T-helper 1 cell treated with Interleukin-12 subunit alpha and Interleukin-12 subunit beta and Interleukin-4 antibody, amounts not matched to agents 30 μg/mL and 1 μg/mL, for 36 hours (primary cell): Measurements from ENCODE around the gene SPECC1.
"Not testable (repeated sequence)": the region's sequence is repeated elsewhere in the genome, so short reads cannot be mapped to it uniquely, and the experiment has no call there.

Experiments
- H3K27ac Mint-ChIP-seq: one replicate; pipeline ENCODE4 v1.8.0; 2021; ENCODE audit warnings: mild to moderate bottlenecking, mixed read lengths
- H3K27me3 Mint-ChIP-seq: one replicate; pipeline ENCODE4 v1.8.0; 2021; ENCODE audit warnings: low read depth, mixed read lengths
- H3K36me3 Mint-ChIP-seq: one replicate; pipeline ENCODE4 v1.8.0; 2021; ENCODE audit warnings: low read depth, mixed read lengths
- H3K4me1 Mint-ChIP-seq: one replicate; pipeline ENCODE4 v1.8.0; 2021; ENCODE audit warnings: low read depth, mixed read lengths
- H3K4me3 Mint-ChIP-seq: one replicate; pipeline ENCODE4 v1.8.0; 2021; ENCODE audit warnings: mild to moderate bottlenecking, moderate library complexity, mixed read lengths
- H3K9me3 Mint-ChIP-seq: one replicate; pipeline ENCODE4 v1.8.0; 2021; ENCODE audit warnings: mixed read lengths

The SPECC1 gene

GRCh38 chr17:20257798-20258197, 248.6 kb downstream of the SPECC1 start:
- no peak overlapping the region for H3K27ac Mint-ChIP-seq
- H3K27me3 Mint-ChIP-seq: no peaks in the 10 kb centered on the region
- no peak overlapping the region for H3K4me3 Mint-ChIP-seq
- peaks cover 20% of the 10 kb centered on the region for H3K36me3 Mint-ChIP-seq
- H3K4me1 Mint-ChIP-seq: peaks cover 37% of the 10 kb centered on the region
- H3K9me3 Mint-ChIP-seq: peaks cover 18% of the 10 kb centered on the region

GRCh38 chr17:20259668-20260067, 250.5 kb downstream of the SPECC1 start:
- no peaks in the 10 kb centered on the region for H3K27me3 Mint-ChIP-seq

GRCh38 chr17:20260268-20260667, 251.1 kb downstream of the SPECC1 start:
- Mint-ChIP-seq H3K27ac (no peak overlapping the region), H3K27me3 (no peaks in the 10 kb centered on the region), H3K4me3 (no peak overlapping the region), H3K4me1 (peaks cover 22% of the 10 kb centered on the region), H3K9me3 (peaks cover 18% of the 10 kb centered on the region), H3K36me3 (peaks cover 19% of the 10 kb centered on the region)

More at GRCh38 chr17:20259668-20260067, 250.5 kb downstream of the SPECC1 start:
- no peak overlapping the region for H3K27ac Mint-ChIP-seq
- no peak overlapping the region for H3K4me3 Mint-ChIP-seq
- H3K9me3 Mint-ChIP-seq: peaks cover 18% of the 10 kb centered on the region
- H3K4me1 Mint-ChIP-seq: peaks cover 27% of the 10 kb centered on the region
- peaks cover 19% of the 10 kb centered on the region for H3K36me3 Mint-ChIP-seq

- Mint-ChIP-seq H3K4me3 (peak overlapping the region; percentile 18), H3K27me3 (no peaks in the 10 kb centered on the region), H3K9me3 (peaks cover 15% of the 10 kb centered on the region), H3K27ac (peak overlapping the region; percentile 52), H3K36me3 (peaks cover 15% of the 10 kb centered on the region), H3K4me1 (peaks cover 25% of the 10 kb centered on the region)
Observed at GRCh38 chr17:20262226-20263114, 253.3 kb downstream of the SPECC1 start.

- Mint-ChIP-seq H3K4me1 (peaks cover 28% of the 10 kb centered on the region), H3K4me3 (peak overlapping the region; percentile 18), H3K27ac (peak overlapping the region; percentile 36)
- not testable (repeated sequence) for H3K27me3 Mint-ChIP-seq, H3K9me3 Mint-ChIP-seq, H3K36me3 Mint-ChIP-seq
Observed at GRCh38 chr17:20263115-20263433, 253.9 kb downstream of the SPECC1 start.

- H3K36me3 Mint-ChIP-seq: peaks cover 4% of the 10 kb centered on the region
- H3K4me1 Mint-ChIP-seq: peaks cover 24% of the 10 kb centered on the region
- H3K9me3 Mint-ChIP-seq: peaks cover 4% of the 10 kb centered on the region
- H3K27me3 Mint-ChIP-seq: no peaks in the 10 kb centered on the region
- no peak overlapping the region for H3K4me3 Mint-ChIP-seq
- no peak overlapping the region for H3K27ac Mint-ChIP-seq
Observed at GRCh38 chr17:20263595-20263994, 254.4 kb downstream of the SPECC1 start.

GRCh38 chr17:20264996-20265395, 255.8 kb downstream of the SPECC1 start:
- no peaks in the 10 kb centered on the region for H3K36me3 Mint-ChIP-seq
- no peak overlapping the region for H3K4me3 Mint-ChIP-seq
- H3K27ac Mint-ChIP-seq: no peak overlapping the region
- H3K27me3 Mint-ChIP-seq: no peaks in the 10 kb centered on the region
- peaks cover 25% of the 10 kb centered on the region for H3K4me1 Mint-ChIP-seq
- no peaks in the 10 kb centered on the region for H3K9me3 Mint-ChIP-seq

GRCh38 chr17:20266806-20267458, 257.8 kb downstream of the SPECC1 start:
- H3K27ac Mint-ChIP-seq: no peak overlapping the region
- H3K9me3 Mint-ChIP-seq: no peaks in the 10 kb centered on the region
- peaks cover 35% of the 10 kb centered on the region for H3K4me1 Mint-ChIP-seq
- H3K36me3 Mint-ChIP-seq: peaks cover 2% of the 10 kb centered on the region
- H3K4me3 Mint-ChIP-seq: no peak overlapping the region
- no peaks in the 10 kb centered on the region for H3K27me3 Mint-ChIP-seq

GRCh38 chr17:20267459-20267842, 258.3 kb downstream of the SPECC1 start:
- Mint-ChIP-seq H3K36me3 (peaks cover 2% of the 10 kb centered on the region), H3K4me1 (peaks cover 35% of the 10 kb centered on the region), H3K27me3 (no peaks in the 10 kb centered on the region), H3K4me3 (no peak overlapping the region), H3K27ac (no peak overlapping the region), H3K9me3 (no peaks in the 10 kb centered on the region)

GRCh38 chr17:20270369-20270768, 261.2 kb downstream of the SPECC1 start:
- Mint-ChIP-seq H3K36me3 (peaks cover 2% of the 10 kb centered on the region), H3K27ac (no peak overlapping the region), H3K4me3 (no peak overlapping the region), H3K4me1 (peaks cover 47% of the 10 kb centered on the region), H3K9me3 (no peaks in the 10 kb centered on the region), H3K27me3 (no peaks in the 10 kb centered on the region)

GRCh38 chr17:20271011-20271610, 262.0 kb downstream of the SPECC1 start:
- Mint-ChIP-seq H3K4me1 (peaks cover 54% of the 10 kb centered on the region), H3K4me3 (peak overlapping the region; percentile 28), H3K9me3 (no peaks in the 10 kb centered on the region), H3K27me3 (no peaks in the 10 kb centered on the region), H3K36me3 (peaks cover 2% of the 10 kb centered on the region), H3K27ac (peak overlapping the region; percentile 73)

- peak overlapping the region; percentile 55 for H3K4me3 Mint-ChIP-seq
- peak overlapping the region; percentile 66 for H3K27ac Mint-ChIP-seq
- H3K4me1 Mint-ChIP-seq: peaks cover 62% of the 10 kb centered on the region
Observed at GRCh38 chr17:20273741-20274500, 264.8 kb downstream of the SPECC1 start.

GRCh38 chr17:20275653-20276052, 266.5 kb downstream of the SPECC1 start:
- H3K27me3 Mint-ChIP-seq: no peaks in the 10 kb centered on the region
- H3K4me1 Mint-ChIP-seq: peaks cover 70% of the 10 kb centered on the region
- H3K4me3 Mint-ChIP-seq: peak overlapping the region; percentile 43
- no peaks in the 10 kb centered on the region for H3K9me3 Mint-ChIP-seq
- peaks cover 4% of the 10 kb centered on the region for H3K36me3 Mint-ChIP-seq
- H3K27ac Mint-ChIP-seq: peak overlapping the region; percentile 62

More at GRCh38 chr17:20273741-20274500, 264.8 kb downstream of the SPECC1 start:
- no peaks in the 10 kb centered on the region for H3K9me3 Mint-ChIP-seq
- H3K36me3 Mint-ChIP-seq: peaks cover 4% of the 10 kb centered on the region
- no peaks in the 10 kb centered on the region for H3K27me3 Mint-ChIP-seq

GRCh38 chr17:20276421-20276820, 267.3 kb downstream of the SPECC1 start:
- H3K27ac Mint-ChIP-seq: peak overlapping the region; percentile 62
- H3K4me3 Mint-ChIP-seq: peak overlapping the region; percentile 42
- peaks cover 2% of the 10 kb centered on the region for H3K36me3 Mint-ChIP-seq

More at GRCh38 chr17:20276421-20276820, 267.3 kb downstream of the SPECC1 start:
- H3K9me3 Mint-ChIP-seq: no peaks in the 10 kb centered on the region
- H3K4me1 Mint-ChIP-seq: peaks cover 65% of the 10 kb centered on the region
- H3K27me3 Mint-ChIP-seq: no peaks in the 10 kb centered on the region
